Thyroid gland (tissue), 4 donors: ENCODE results near the gene NUP50. TPM values are rescaled to one million over a fixed set of nuclear protein-coding genes. Genes with fewer than 3 reads are reported as not detected.

Source experiments
- DNase-seq, 2 donors: peaks; one replicate each; pipeline ENCODE4 v3.0.0-alpha.2; 2019
- H3K27ac ChIP-seq, 3 donors: fragments of 200-600 bp; sonication (generic); 1 replicate in 2 of 3; 2 replicates in 1 of 3; pipeline ENCODE4 v1.5.1; 2016 to 2019; ENCODE audit warnings: mild to moderate bottlenecking in 1 of 3, moderate library complexity in 1 of 3
- H3K27me3 ChIP-seq: fragments of 200-600 bp; sonication (generic); one replicate; pipeline ENCODE4 v1.5.1; 2019
- H3K36me3 ChIP-seq, 2 donors: fragments of 200-600 bp; sonication (generic); one replicate each; pipeline ENCODE4 v1.5.1; 2016 to 2019
- H3K4me1 ChIP-seq, 2 donors: fragments of 200-600 bp; sonication (generic); one replicate each; pipeline ENCODE4 v1.5.1; 2017 to 2019
- H3K4me3 ChIP-seq, 3 donors: fragments of 200-600 bp; sonication (generic); replicated peaks in 1 of 3; 1 replicate in 2 of 3; 2 replicates in 1 of 3; pipeline ENCODE4 v1.5.1; 2016; ENCODE audit warnings: mild to moderate bottlenecking in 1 of 3
- H3K9me3 ChIP-seq: fragments of 200-600 bp; sonication (generic); one replicate; pipeline ENCODE4 v1.5.1; 2017
- POLR2A ChIP-seq, 2 donors: fragments of 450-650 bp; IDR thresholded peaks; one replicate each; pipeline ENCODE4 v1.6.1; 2017; ENCODE audit warnings: antibody characterized with exemption in 2 of 2, mild to moderate bottlenecking in 2 of 2, moderate library complexity in 1 of 2
- WGBS, 2 donors: methylation state at CpG; one replicate each; pipeline ENCODE4 v1.1.5; 2017; 5-methylcytosine and 5-hydroxymethylcytosine counted together
- intact Hi-C: fragments of 100-400 bp; cut with DNase I; formaldehyde crosslinking; loops from one replicate; pipeline ENCODE4 v1.15.1; 2023
- total RNA-seq, 4 donors: library from RNA; depleted of rRNA; stranded (reverse); fragments of >200 nt; gene quantifications; one replicate each; pipeline ENCODE4 v1.2.3, GENCODE V29; 2016
- TF ChIP-seq, protein P1 (sequence below), 6 experiments: fragments of 200-600 bp in 3 of 6; fragments of 450-650 bp in 3 of 6; sonication (generic) in 3 of 6; IDR thresholded peaks; one replicate each; pipeline ENCODE4 v1.5.1; 2016 to 2019; ENCODE audit warnings: antibody characterized with exemption in 6 of 6, mild to moderate bottlenecking in 2 of 6, inconsistent platforms in 1 of 6, moderate library complexity in 1 of 6

Gene NUP50
- total RNA-seq, 4 donors from 2014 or later: 53.9 to 128 (median 91.9) TPM

DNA sequence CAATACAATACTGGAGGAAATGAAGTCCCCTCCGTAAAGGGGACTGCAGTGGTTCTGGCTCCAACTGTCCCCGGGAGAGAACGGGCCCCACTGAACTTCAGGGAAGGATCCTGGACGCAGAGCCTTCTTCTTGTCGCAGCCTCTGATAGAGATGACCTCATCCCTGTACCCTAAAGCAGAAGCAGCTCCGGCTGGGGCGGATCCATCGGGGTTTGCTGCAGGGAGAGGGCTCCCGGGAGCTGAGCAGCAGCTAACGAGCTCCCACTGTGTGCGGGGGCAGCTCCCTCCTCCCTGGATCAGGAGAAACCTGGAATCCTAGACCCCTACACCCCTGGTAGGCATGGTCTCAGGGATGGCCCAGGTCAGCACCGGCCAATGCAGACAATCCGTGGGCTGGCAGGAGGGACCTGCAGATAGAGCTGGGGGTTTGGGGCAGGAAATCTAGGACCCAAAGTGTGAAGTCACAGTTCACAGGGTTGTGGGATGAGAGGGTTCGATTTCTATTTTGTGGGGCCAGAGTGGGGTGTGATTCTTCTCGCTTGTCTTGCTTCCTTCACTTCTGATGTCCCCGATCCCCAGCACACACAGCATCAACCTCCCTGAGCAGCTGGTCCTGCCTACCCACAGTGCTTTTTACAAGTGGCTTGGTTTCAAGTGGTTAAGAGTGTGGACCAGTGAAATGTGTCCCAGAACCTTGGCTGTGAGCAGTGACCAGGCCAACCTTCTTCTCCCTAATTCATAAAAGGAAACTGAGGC is 64.1 kb downstream of the NUP50 start:
- Histone ChIP-seq H3K4me1 (peaks cover 6 to 22% of the 10 kb centered on the region in 2 donors), H3K27ac (no peak overlapping the region), H3K9me3 (no peaks in the 10 kb centered on the region), H3K27me3 (no peaks in the 10 kb centered on the region), H3K4me3 (no peak overlapping the region), H3K36me3 (no peaks in the 10 kb centered on the region)
- TF ChIP-seq, protein P1, sequence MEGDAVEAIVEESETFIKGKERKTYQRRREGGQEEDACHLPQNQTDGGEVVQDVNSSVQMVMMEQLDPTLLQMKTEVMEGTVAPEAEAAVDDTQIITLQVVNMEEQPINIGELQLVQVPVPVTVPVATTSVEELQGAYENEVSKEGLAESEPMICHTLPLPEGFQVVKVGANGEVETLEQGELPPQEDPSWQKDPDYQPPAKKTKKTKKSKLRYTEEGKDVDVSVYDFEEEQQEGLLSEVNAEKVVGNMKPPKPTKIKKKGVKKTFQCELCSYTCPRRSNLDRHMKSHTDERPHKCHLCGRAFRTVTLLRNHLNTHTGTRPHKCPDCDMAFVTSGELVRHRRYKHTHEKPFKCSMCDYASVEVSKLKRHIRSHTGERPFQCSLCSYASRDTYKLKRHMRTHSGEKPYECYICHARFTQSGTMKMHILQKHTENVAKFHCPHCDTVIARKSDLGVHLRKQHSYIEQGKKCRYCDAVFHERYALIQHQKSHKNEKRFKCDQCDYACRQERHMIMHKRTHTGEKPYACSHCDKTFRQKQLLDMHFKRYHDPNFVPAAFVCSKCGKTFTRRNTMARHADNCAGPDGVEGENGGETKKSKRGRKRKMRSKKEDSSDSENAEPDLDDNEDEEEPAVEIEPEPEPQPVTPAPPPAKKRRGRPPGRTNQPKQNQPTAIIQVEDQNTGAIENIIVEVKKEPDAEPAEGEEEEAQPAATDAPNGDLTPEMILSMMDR (IDR thresholded peaks at IDR 0.05): no peak
- TF ChIP-seq POLR2A (IDR thresholded peaks at IDR 0.05): no peak
- intact Hi-C loops: no loop called here
- WGBS, 2 donors: 76 to 90% methylated on average over 11 to 14 of the region's 16 CpGs
- DNase-seq: no peak

DNA sequence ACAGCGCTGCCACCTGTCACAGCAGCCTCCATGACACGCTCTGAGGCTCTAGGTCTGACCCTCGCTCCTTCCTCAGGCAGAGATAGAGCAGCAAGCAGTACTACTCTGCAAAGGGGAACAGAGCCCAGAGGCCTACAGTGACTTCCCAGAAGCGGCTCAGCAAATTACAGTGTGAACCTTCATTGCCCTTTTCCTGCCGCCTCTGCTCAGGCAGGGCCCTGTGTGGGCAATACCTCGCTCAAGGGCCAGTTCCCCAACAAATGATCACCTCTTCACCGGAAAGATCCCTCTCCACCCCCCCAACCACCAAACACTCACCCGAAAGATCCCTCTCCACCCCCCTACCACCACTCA is 64.7 kb downstream of the NUP50 start:
- Histone ChIP-seq H3K27ac (no peak overlapping the region), H3K9me3 (no peaks in the 10 kb centered on the region), H3K27me3 (no peaks in the 10 kb centered on the region), H3K4me3 (no peak overlapping the region), H3K36me3 (no peaks in the 10 kb centered on the region), H3K4me1 (peaks cover 6 to 18% of the 10 kb centered on the region in 2 donors)
- intact Hi-C loops: no loop called here
- TF ChIP-seq POLR2A (IDR thresholded peaks at IDR 0.05): no peak
- TF ChIP-seq, protein P1 (IDR thresholded peaks at IDR 0.05): no peak
- WGBS, 2 donors: 83 to 99% methylated on average over 7 to 8 of the region's 8 CpGs
- DNase-seq: no peak

DNA sequence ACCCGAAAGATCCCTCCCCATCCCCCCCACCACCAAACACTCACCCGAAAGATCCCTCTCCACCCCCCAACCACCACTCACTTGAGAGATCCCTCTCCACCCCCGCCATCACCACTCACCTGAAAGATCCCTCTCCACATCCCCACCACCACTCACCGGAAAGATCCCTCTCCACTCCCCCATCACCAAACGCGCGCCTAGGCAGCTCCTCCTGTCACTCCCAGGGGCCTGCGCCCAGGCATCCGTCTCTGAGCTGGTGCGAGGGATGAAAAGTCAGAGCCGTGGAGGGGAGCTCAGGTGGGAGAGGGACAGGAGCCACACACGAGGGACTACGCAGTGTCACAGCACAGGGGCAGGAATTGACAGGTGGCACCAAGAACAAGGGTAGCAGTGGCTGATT is 65.5 kb downstream of the NUP50 start:
- Histone ChIP-seq H3K4me3 (no peak overlapping the region), H3K27me3 (no peaks in the 10 kb centered on the region), H3K27ac (no peak overlapping the region), H3K4me1 (peaks cover 6 to 17% of the 10 kb centered on the region in 2 donors), H3K9me3 (no peaks in the 10 kb centered on the region), H3K36me3 (no peaks in the 10 kb centered on the region)
- intact Hi-C loops: no loop called here
- DNase-seq: no peak
- 85 to 96% methylated on average over 8 to 11 of the region's 13 CpGs for WGBS, 2 donors
- no peak for TF ChIP-seq POLR2A (IDR thresholded peaks at IDR 0.05)
- TF ChIP-seq, protein P1 (IDR thresholded peaks at IDR 0.05): no peak

DNA sequence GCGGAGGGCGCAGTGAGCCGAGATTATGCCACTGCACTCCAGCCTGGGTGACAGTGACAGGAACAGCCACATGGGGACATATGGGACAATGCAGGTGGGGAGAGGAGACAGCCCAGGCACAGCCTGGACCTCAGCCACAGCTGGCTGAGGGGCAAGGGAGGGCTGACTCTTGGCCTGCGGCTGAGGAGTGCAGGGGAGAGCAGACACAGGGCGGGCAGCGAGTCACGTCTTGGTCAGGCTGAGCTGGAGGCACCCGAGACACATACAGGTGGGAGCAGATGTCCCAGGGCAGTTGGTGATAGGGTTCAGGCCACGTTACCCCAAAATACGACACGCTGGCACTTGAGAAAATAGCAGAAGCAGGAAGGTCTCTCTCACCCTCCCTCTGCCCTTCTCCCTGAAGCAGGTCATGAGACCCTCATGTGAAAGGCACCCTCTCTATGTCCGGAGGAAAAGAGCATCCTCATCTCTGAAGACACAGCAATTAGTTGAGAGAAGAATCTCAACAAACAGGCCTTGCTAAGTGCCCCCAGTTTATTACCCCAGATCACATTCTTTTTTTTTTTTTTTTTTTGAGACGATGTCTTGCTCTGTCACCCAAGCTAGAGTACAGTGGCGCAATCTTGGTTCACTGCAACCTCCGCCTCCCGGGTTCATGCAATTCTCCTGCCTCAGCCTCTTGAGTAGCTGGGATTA is 66.4 kb downstream of the NUP50 start:
- no peak for DNase-seq
- no peaks in the 10 kb centered on the region for H3K27me3 ChIP-seq
- WGBS, 2 donors: 84 to 89% methylated on average over 12 to 16 of the region's 16 CpGs
- H3K9me3 ChIP-seq: no peaks in the 10 kb centered on the region
- H3K4me1 ChIP-seq: peaks cover 6 to 17% of the 10 kb centered on the region in 2 donors
- TF ChIP-seq POLR2A (IDR thresholded peaks at IDR 0.05): no peak
- TF ChIP-seq, protein P1 (IDR thresholded peaks at IDR 0.05): no peak
- no peak overlapping the region for H3K4me3 ChIP-seq
- no peak overlapping the region for H3K27ac ChIP-seq
- H3K36me3 ChIP-seq: no peaks in the 10 kb centered on the region
- intact Hi-C loops: no loop called here

DNA sequence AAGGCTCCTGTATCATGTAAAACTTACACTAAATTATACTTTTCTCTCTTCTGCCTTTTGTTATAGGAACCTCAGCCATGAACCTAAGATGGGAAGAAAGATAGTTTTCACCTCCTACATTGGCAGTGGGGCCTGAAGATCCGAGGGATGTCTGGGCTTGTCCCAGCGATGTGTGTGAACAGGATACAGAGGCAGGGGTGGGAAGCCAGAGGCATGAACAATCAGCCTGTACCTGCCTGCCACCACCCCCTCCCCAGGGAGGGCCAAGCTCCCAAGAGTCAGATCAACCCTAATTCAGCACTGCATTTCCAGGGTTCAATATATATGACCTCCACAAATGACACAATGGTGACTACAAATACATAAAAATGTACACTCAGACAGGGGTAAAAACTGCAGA is 67.6 kb downstream of the NUP50 start:
- intact Hi-C loops: no loop called here
- WGBS, 2 donors: 79 to 96% methylated on average over 2 of the region's 2 CpGs
- H3K4me3 ChIP-seq: no peak overlapping the region
- DNase-seq: no peak
- H3K9me3 ChIP-seq: no peaks in the 10 kb centered on the region
- TF ChIP-seq POLR2A (IDR thresholded peaks at IDR 0.05): no peak
- TF ChIP-seq, protein P1 (IDR thresholded peaks at IDR 0.05): no peak
- no peaks in the 10 kb centered on the region for H3K27me3 ChIP-seq
- peaks cover 4 to 8% of the 10 kb centered on the region in 2 donors for H3K4me1 ChIP-seq
- H3K36me3 ChIP-seq: no peaks in the 10 kb centered on the region
- no peak overlapping the region for H3K27ac ChIP-seq
